Brain microvascular endothelial cell (primary cell): ENCODE data around the gene CDH13.

Experiments
- DNase-seq: peaks from one replicate; pipeline ENCODE4 v3.0.0-alpha.2; 2020
- H3K27ac ChIP-seq: fragments of 250-450 bp; sonication (Bioruptor Pico); 2 replicates; pipeline ENCODE4 v1.5.1; 2020; ENCODE audit warnings: mild to moderate bottlenecking, moderate library complexity
- H3K27me3 ChIP-seq: fragments of 250-450 bp; sonication (Bioruptor Pico); replicated peaks from 2 replicates; pipeline ENCODE4 v1.5.1; 2020; ENCODE audit warnings: mild to moderate bottlenecking
- H3K36me3 ChIP-seq: fragments of 250-450 bp; sonication (Bioruptor Pico); replicated peaks from 2 replicates; pipeline ENCODE4 v1.5.1; 2020; ENCODE audit warnings: mild to moderate bottlenecking
- H3K4me3 ChIP-seq: 2 replicates; pipeline ENCODE4 v1.5.1; 2011; ENCODE audit warnings: low read depth, mild to moderate bottlenecking, control low read depth, low read length, moderate library complexity
- in situ Hi-C: cut with HindIII; loops from 2 replicates; pipeline ENCODE4 v1.10.0; 2017; ENCODE audit warnings: low sequenced_read_pairs, low pct_ligation_motif_present
- TF ChIP-seq, protein P1 (sequence below): IDR thresholded peaks from 2 replicates; pipeline ENCODE4 v1.5.1; 2011; ENCODE audit warnings: low read depth, mild to moderate bottlenecking, moderate library complexity, low read length, control low read depth, inconsistent platforms; ENCODE audit errors: missing control alignments

The CDH13 gene

DNA sequence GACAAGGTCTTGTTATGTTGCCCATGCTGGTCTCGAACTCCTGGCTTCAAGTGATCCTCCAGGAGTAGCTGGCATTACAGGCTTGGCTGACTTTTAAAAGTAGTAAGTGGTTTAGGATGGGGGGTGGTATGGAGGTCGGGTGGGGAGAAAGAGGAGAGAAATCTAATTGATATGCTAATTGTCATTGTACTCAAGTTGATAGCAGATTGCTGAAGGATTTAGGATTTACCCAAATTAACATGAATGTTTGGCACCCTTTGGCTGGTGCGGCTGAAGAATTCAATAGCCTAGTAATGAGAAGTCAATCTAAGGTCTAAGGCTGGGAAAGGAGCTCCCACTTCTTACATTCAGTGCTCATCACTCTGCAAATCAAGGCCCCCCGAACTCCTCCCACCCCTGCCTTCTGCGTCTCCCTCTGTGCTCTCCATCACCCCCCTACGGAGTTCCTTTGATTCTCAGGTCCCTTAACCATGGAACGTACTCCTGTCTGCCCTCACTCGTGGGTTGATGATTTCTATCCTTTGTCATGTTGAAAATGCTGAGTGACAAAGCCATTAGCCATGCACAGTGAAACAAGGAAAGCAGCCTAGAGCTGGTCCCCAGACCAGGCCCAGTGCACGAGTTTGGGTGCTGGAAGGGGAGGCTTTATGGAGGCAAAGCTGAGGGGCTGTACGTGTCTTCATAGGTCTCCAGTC, 17.3 kb downstream of the CDH13 start:
- no peak for DNase-seq
- in situ Hi-C loops = loop anchor here (25.0 kb wide), 1 partner anchor 418 kb away; no protein-coding TSS in a partner anchor

DNA sequence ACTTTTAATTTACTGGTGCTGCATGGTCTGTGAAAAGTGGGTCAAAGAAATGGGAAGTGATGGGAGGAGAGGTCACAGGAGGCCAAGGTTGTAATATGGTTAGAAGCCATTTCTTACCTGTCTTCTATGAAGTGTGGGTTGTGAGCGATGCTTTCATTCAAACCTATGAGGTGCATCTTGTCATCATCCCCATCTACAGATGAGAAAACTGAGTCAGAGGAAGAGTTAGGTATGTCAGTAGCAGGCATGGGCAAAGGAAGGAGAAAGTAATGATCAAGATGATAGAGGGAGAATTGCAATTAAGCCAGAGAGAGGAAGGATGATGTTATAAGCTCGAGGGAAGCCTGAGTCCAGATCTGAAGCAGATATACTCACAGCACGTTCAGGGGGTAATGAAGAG, 19.7 kb downstream of the CDH13 start:
- H3K27me3 ChIP-seq = no peaks in the 10 kb centered on the region
- in situ Hi-C loops = loop anchor here (25.0 kb wide), 1 partner anchor 416 kb away; no protein-coding TSS in a partner anchor
- no peak overlapping the region for H3K4me3 ChIP-seq
- no peak for DNase-seq
- TF ChIP-seq, protein P1, sequence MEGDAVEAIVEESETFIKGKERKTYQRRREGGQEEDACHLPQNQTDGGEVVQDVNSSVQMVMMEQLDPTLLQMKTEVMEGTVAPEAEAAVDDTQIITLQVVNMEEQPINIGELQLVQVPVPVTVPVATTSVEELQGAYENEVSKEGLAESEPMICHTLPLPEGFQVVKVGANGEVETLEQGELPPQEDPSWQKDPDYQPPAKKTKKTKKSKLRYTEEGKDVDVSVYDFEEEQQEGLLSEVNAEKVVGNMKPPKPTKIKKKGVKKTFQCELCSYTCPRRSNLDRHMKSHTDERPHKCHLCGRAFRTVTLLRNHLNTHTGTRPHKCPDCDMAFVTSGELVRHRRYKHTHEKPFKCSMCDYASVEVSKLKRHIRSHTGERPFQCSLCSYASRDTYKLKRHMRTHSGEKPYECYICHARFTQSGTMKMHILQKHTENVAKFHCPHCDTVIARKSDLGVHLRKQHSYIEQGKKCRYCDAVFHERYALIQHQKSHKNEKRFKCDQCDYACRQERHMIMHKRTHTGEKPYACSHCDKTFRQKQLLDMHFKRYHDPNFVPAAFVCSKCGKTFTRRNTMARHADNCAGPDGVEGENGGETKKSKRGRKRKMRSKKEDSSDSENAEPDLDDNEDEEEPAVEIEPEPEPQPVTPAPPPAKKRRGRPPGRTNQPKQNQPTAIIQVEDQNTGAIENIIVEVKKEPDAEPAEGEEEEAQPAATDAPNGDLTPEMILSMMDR = no peak
- no peaks in the 10 kb centered on the region for H3K36me3 ChIP-seq
- H3K27ac ChIP-seq = no peak overlapping the region

More for the DNA sequence above, 17.3 kb downstream of the CDH13 start:
- no peak overlapping the region for H3K27ac ChIP-seq
- no peaks in the 10 kb centered on the region for H3K36me3 ChIP-seq
- H3K4me3 ChIP-seq = no peak overlapping the region
- no peaks in the 10 kb centered on the region for H3K27me3 ChIP-seq
- TF ChIP-seq, protein P1 = no peak

DNA sequence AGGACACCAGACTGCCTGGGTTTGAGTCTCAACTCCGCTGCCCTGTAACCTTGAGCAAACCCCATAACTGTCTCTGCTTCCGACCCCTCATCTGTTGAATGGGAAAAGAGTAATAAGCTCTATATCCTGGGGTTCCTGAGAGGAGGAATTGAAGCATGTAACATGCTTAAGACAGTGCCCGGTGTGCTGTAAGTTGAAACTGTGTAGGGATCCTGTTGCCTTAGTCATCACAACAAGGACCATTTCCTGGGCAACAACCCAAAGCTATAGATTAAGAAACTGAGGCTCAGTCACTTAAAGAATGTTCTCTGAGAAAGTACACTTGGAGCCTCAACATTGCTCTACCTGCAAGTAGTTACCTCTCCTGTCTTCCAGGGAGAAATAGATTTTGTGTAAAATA, 23.0 kb downstream of the CDH13 start:
- no peak for DNase-seq
- Histone ChIP-seq H3K27ac (no peak overlapping the region), H3K27me3 (no peaks in the 10 kb centered on the region), H3K4me3 (no peak overlapping the region), H3K36me3 (no peaks in the 10 kb centered on the region)
- TF ChIP-seq, protein P1 = no peak
- in situ Hi-C loops = loop anchor here (25.0 kb wide), 1 partner anchor 413 kb away; no protein-coding TSS in a partner anchor

DNA sequence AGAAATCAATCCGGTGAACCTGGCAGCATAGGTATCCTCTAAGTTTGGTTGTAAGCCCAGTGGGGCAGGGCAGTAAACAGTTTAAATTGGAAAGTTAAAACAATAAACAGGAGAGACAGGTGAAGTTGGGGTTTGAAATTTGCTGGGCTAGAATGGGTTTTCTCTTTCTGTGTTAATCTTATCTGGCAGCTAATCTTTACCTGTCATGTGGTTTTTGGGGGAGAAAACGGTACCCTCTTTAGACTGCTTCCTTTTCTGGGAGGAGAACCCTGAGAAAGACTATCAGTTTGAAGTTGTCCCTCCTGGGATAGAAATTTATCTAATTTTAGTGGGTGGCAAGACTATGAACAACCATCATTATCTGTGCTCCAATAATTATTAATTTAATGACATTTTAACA, 24.0 kb downstream of the CDH13 start:
- in situ Hi-C loops = no loop called here

DNA sequence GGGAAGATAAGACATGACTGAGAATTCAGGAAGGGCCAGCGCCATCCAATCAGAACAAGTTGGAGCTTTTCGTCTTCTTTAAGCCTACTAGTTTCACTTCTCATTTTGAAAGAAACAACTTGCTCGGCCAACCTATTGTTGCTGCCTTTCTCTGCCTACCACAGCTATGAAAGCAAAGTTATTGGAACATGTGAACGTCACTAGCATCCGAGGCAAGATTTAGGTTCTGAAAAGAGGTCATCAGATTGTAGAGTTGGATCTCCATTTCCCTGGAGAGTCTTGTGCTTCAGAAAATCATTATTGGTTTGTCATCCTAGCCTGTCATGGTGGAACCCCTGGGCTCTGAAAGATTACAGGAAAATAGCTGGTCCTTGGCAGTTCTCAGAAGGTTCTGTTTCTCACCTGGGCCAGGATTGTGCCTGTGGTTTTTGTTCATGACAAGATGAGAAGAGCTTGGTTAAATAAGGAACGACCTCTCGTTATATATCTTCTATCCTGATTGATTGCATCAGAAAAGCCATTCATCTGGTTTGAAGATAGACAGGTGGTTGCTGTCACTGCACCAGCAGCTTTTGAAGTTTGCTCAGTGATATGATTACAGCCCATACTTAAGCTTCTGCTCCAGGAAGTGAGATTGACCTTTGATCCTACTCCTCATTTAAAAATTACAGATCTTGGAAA, 25.3 kb downstream of the CDH13 start:
- in situ Hi-C loops = no loop called here
- TF ChIP-seq, protein P1 = no peak
- DNase-seq = no peak
- Histone ChIP-seq H3K27me3 (no peaks in the 10 kb centered on the region), H3K4me3 (no peak overlapping the region), H3K36me3 (no peaks in the 10 kb centered on the region), H3K27ac (no peak overlapping the region)

More for the DNA sequence above, 24.0 kb downstream of the CDH13 start:
- Histone ChIP-seq H3K4me3 (no peak overlapping the region), H3K27ac (no peak overlapping the region), H3K27me3 (no peaks in the 10 kb centered on the region), H3K36me3 (no peaks in the 10 kb centered on the region)
- no peak for DNase-seq
- TF ChIP-seq, protein P1 = no peak

DNA sequence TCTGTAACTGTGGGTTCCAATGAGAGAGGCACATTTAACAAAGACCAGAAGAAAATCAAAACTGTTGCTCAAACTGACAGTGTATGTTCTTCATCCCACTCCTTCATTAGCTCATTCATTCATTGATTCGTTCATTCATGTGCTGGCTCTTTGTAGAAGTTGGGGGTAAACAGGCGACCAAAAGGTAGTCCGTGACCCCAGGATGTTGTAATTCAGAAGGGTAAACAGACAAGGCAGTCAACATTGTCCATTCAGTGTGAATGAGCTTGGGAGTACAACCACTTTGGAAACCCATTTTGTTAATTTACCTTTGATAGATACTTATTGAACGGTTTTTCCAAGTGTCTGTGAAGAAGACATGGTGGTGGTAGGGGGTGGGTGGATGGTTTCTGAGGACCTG, 26.1 kb downstream of the CDH13 start:
- H3K4me3 ChIP-seq = no peak overlapping the region
- TF ChIP-seq, protein P1 = no peak
- in situ Hi-C loops = no loop called here
- H3K27me3 ChIP-seq = no peaks in the 10 kb centered on the region
- DNase-seq = no peak
- H3K36me3 ChIP-seq = no peaks in the 10 kb centered on the region
- peak overlapping the region; percentile 92 for H3K27ac ChIP-seq
